Measurements from ENCODE around the gene CNTN2. TPM values are rescaled to one million over a fixed set of nuclear protein-coding genes. Genes with fewer than 3 reads are reported as not detected.

CNTN2 gene
- total RNA-seq, 1 donor from 2014 or later: 0.10 TPM

DNA sequence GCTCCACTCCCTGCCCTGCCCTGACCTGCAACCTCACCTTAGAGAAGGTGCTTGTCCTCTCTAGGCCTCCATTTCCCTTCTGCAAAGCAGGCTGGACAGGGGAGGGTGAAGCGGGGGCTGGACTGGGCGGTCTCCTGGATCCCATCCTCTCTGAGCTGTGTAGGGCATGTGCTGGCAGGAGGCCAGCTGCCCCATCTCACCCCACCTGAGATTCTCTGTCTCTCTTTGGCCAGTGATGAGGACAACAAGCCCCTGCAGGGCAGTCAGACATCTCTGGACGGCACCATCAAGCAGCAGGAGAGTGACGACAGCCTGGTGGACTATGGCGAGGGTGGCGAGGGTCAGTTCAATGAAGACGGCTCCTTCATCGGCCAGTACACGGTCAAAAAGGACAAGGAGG, 26.9 kb upstream of the CNTN2 start:
- H3K27ac Mint-ChIP-seq (ENCODE audit: unreplicated experiment): no peak overlapping the region
- DNase-seq (ENCODE audit: low spot score): no peak
- H3K36me3 Mint-ChIP-seq (ENCODE audit: low read depth, unreplicated experiment): no peaks in the 10 kb centered on the region
- TF ChIP-seq CTCF (IDR thresholded peaks at IDR 0.05; ENCODE audit: unreplicated experiment): no peak
- H3K9me3 Mint-ChIP-seq (ENCODE audit: unreplicated experiment): no peaks in the 10 kb centered on the region
- H3K4me1 Mint-ChIP-seq (ENCODE audit: unreplicated experiment): no peaks in the 10 kb centered on the region
- no peak overlapping the region for H3K4me3 Mint-ChIP-seq (ENCODE audit: unreplicated experiment)
- H3K27me3 Mint-ChIP-seq (ENCODE audit: unreplicated experiment): peaks cover 10% of the 10 kb centered on the region

DNA sequence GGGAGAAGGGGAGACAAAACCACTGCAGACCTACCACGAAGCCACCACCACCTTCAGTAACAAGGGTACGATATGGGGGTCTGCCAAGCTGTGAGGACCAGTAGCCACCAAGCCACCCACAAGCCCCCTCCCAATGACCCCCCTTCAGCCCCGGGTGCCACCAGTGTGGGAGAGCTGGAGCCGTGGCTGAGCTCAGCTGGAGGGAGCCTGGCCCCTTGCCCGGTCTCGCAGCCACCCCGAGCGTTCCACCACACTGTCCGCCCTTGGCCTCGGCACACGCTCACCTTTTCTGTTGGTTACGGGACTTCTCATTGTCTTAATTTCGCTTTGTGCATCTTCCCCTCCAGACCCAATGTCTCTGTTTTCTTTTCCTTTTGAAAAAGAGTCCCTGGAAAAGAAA, 26.4 kb upstream of the CNTN2 start:
- no peaks in the 10 kb centered on the region for H3K4me1 Mint-ChIP-seq (ENCODE audit: unreplicated experiment)
- H3K36me3 Mint-ChIP-seq (ENCODE audit: low read depth, unreplicated experiment): no peaks in the 10 kb centered on the region
- DNase-seq (ENCODE audit: low spot score): no peak
- no peaks in the 10 kb centered on the region for H3K9me3 Mint-ChIP-seq (ENCODE audit: unreplicated experiment)
- TF ChIP-seq CTCF (IDR thresholded peaks at IDR 0.05; ENCODE audit: unreplicated experiment): no peak
- H3K27ac Mint-ChIP-seq (ENCODE audit: unreplicated experiment): no peak overlapping the region
- peaks cover 10% of the 10 kb centered on the region for H3K27me3 Mint-ChIP-seq (ENCODE audit: unreplicated experiment)
- H3K4me3 Mint-ChIP-seq (ENCODE audit: unreplicated experiment): no peak overlapping the region

DNA sequence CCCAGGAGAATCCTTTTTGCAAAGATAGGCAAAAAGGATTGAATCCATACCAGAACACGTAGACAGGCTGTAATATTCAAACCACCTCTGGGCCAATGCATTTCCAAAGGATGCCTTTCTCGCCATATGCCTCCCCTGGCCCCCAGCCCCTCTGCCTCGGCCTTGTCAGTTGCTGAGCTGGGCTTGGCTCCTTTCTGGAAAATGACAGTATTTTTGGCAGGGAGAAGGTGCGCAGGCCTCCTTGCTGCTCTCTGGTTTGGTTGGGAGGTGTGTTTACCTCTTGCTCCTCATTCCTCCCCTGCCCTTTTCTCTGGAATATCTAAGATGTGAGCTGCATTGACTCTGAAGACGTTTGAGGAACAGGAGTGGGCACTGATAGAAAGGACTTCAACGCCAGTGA, 26.0 kb upstream of the CNTN2 start:
- no peak for TF ChIP-seq CTCF (IDR thresholded peaks at IDR 0.05; ENCODE audit: unreplicated experiment)
- Mint-ChIP-seq H3K27me3 (ENCODE audit: unreplicated experiment) (peaks cover 10% of the 10 kb centered on the region), H3K36me3 (ENCODE audit: low read depth, unreplicated experiment) (no peaks in the 10 kb centered on the region), H3K4me1 (ENCODE audit: unreplicated experiment) (no peaks in the 10 kb centered on the region), H3K4me3 (ENCODE audit: unreplicated experiment) (no peak overlapping the region), H3K27ac (ENCODE audit: unreplicated experiment) (no peak overlapping the region), H3K9me3 (ENCODE audit: unreplicated experiment) (no peaks in the 10 kb centered on the region)
- no peak for DNase-seq (ENCODE audit: low spot score)

DNA sequence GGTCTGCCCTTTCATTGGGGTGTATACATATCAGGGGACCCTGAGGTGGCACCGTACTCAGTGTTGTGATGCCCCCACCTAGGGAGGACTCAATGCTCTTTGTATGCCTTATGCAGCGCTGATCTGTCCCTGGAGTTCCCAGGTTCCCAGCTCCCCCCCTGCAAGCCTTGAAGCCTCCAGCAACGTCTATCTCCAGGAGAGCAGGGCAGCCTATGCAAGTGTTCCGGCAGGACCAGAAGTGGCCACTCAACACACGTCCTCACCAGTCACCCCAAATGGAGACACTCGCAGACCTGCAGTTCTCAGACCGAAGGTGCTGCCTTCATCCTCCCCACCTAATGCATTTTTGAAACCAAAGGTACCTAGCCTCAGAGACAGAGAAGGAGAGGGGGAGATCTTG, 25.2 kb upstream of the CNTN2 start:
- Mint-ChIP-seq H3K27ac (ENCODE audit: unreplicated experiment) (no peak overlapping the region), H3K27me3 (ENCODE audit: unreplicated experiment) (peaks cover 7% of the 10 kb centered on the region), H3K4me1 (ENCODE audit: unreplicated experiment) (no peaks in the 10 kb centered on the region), H3K4me3 (ENCODE audit: unreplicated experiment) (no peak overlapping the region), H3K9me3 (ENCODE audit: unreplicated experiment) (no peaks in the 10 kb centered on the region), H3K36me3 (ENCODE audit: low read depth, unreplicated experiment) (no peaks in the 10 kb centered on the region)
- DNase-seq (ENCODE audit: low spot score): no peak
- TF ChIP-seq CTCF (IDR thresholded peaks at IDR 0.05; ENCODE audit: unreplicated experiment): no peak

GRCh38 chr1:205018381-205018780, 24.6 kb upstream of the CNTN2 start:
- no peak for TF ChIP-seq CTCF (IDR thresholded peaks at IDR 0.05; ENCODE audit: unreplicated experiment)
- DNase-seq (ENCODE audit: low spot score): no peak
- Mint-ChIP-seq H3K4me3 (ENCODE audit: unreplicated experiment) (no peak overlapping the region), H3K36me3 (ENCODE audit: low read depth, unreplicated experiment) (no peaks in the 10 kb centered on the region), H3K4me1 (ENCODE audit: unreplicated experiment) (no peaks in the 10 kb centered on the region), H3K9me3 (ENCODE audit: unreplicated experiment) (no peaks in the 10 kb centered on the region), H3K27ac (ENCODE audit: unreplicated experiment) (no peak overlapping the region), H3K27me3 (ENCODE audit: unreplicated experiment) (peaks cover 7% of the 10 kb centered on the region)

Data from endothelial cell (in vitro differentiated cells).